HepG2 (cell line): ENCODE measurements around the gene HSCB. TPM values are rescaled to one million over a fixed set of nuclear protein-coding genes. Genes with fewer than 3 reads are reported as not detected.

Experiments used
- ARID4A ChIP-seq: sonication (generic); formaldehyde crosslinking; IDR thresholded peaks from 2 replicates; pipeline ENCODE4 v1.5.0; 2020; ENCODE audit warnings: mild to moderate bottlenecking, missing genetic modification reagents, borderline replicate concordance
- EED ChIP-seq: sonication (generic); formaldehyde crosslinking; IDR thresholded peaks from 2 replicates; pipeline ENCODE4 v1.5.0; 2020; ENCODE audit warnings: mild to moderate bottlenecking, missing genetic modification reagents
- FOXJ3 ChIP-seq: sonication (generic); formaldehyde crosslinking; IDR thresholded peaks from 2 replicates; pipeline ENCODE4 v1.4.0; 2020; ENCODE audit warnings: missing genetic modification reagents, mild to moderate bottlenecking, borderline replicate concordance
- GPN1 ChIP-seq: sonication (generic); formaldehyde crosslinking; IDR thresholded peaks from 2 replicates; pipeline ENCODE4 v1.5.1; 2020; ENCODE audit warnings: missing genetic modification reagents, borderline replicate concordance
- HES4 ChIP-seq: sonication (generic); formaldehyde crosslinking; IDR thresholded peaks from 2 replicates; pipeline ENCODE4 v1.9.0; 2021; ENCODE audit warnings: mild to moderate bottlenecking, missing genetic modification reagents, borderline replicate concordance
- HMG20B ChIP-seq: conservative IDR thresholded peaks from 2 replicates; pipeline ENCODE4 v1.6.1; 2016; ENCODE audit warnings: missing genetic modification reagents, missing compliant biosample characterization
- HMGXB4 ChIP-seq, 2 experiments: sonication (generic) in 1 of 2; formaldehyde crosslinking in 1 of 2; IDR thresholded peaks; 2 replicates each; pipeline versions ENCODE4 v1.4.0 to v1.6.1; 2018 to 2020; ENCODE audit warnings: missing genetic modification reagents in 2 of 2, borderline replicate concordance in 1 of 2, low read depth in 1 of 2, mild to moderate bottlenecking in 1 of 2, missing biosample characterization in 1 of 2
- IRX3 ChIP-seq: sonication (generic); formaldehyde crosslinking; IDR thresholded peaks from 2 replicates; pipeline ENCODE4 v1.8.1; 2023; ENCODE audit warnings: mild to moderate bottlenecking, low read depth, missing genetic modification reagents, borderline replicate concordance
- KLF6 ChIP-seq: IDR thresholded peaks from 2 replicates; pipeline ENCODE4 v1.8.0; 2016; ENCODE audit warnings: missing biosample characterization, missing genetic modification reagents
- PRPF4 ChIP-seq: fragments of 200-400 bp; formaldehyde crosslinking; IDR thresholded peaks from 2 replicates; pipeline ENCODE4 v1.6.1; 2016; ENCODE audit warnings: low read length, low read depth; ENCODE audit not compliant: poor library complexity, severe bottlenecking
- SSRP1 ChIP-seq: IDR thresholded peaks from 2 replicates; pipeline ENCODE4 v1.6.1; 2016; ENCODE audit warnings: control low read depth
- TEF ChIP-seq: sonication (generic); formaldehyde crosslinking; IDR thresholded peaks from 2 replicates; pipeline ENCODE4 v1.5.0; 2020; ENCODE audit warnings: missing genetic modification reagents
- THRA ChIP-seq: sonication (generic); formaldehyde crosslinking; IDR thresholded peaks from 2 replicates; pipeline ENCODE4 v1.4.0; 2020; ENCODE audit warnings: missing genetic modification reagents, borderline replicate concordance
- TMF1 ChIP-seq: sonication (generic); formaldehyde crosslinking; IDR thresholded peaks from 2 replicates; pipeline ENCODE4 v1.8.1; 2022; ENCODE audit warnings: low read depth, missing genetic modification reagents
- ZC3H4 ChIP-seq: sonication (generic); formaldehyde crosslinking; IDR thresholded peaks from 2 replicates; pipeline ENCODE4 v1.4.0; 2020; ENCODE audit warnings: missing genetic modification reagents, borderline replicate concordance
- ZNF256 ChIP-seq: sonication (generic); formaldehyde crosslinking; conservative IDR thresholded peaks from 2 replicates; pipeline ENCODE4 v1.4.0; 2020; ENCODE audit warnings: missing genetic modification reagents
- ZNF275 ChIP-seq: sonication (generic); formaldehyde crosslinking; IDR thresholded peaks from 2 replicates; pipeline ENCODE4 v1.8.0; 2022; ENCODE audit warnings: missing genetic modification reagents, mild to moderate bottlenecking, inconsistent platforms, borderline replicate concordance
- ZNF564 ChIP-seq: sonication (generic); formaldehyde crosslinking; IDR thresholded peaks from 2 replicates; pipeline ENCODE4 v1.8.1; 2023; ENCODE audit warnings: mild to moderate bottlenecking, missing genetic modification reagents
- polyA plus RNA-seq, 8 experiments: library from polyadenylated mRNA; depleted of rRNA in 3 of 8; stranded (reverse) in 7 of 8; unstranded in 1 of 8; fragments of >200 nt; fragmentation: Illumina TruSeq in 4 of 8; extraction: Trizol in 4 of 8; gene quantifications; 2 replicates each; pipeline versions ENCODE4 v1.2.1 to v1.2.3, GENCODE V29; 2011 to 2016; ENCODE audit warnings: low read depth in 4 of 8, missing spikeins in 1 of 8, mixed read lengths in 1 of 8; ENCODE audit not compliant: insufficient read depth in 1 of 8
- total RNA-seq, 5 experiments: library from RNA; depleted of rRNA; stranded (reverse); fragments of >200 nt; fragmentation: Illumina TruSeq; extraction: Trizol; gene quantifications; 2 replicates each; pipeline ENCODE4 v1.2.3, GENCODE V29; 2016; ENCODE audit warnings: low read depth in 1 of 5

Gene HSCB
- total and polyA plus RNA-seq, 2 of the 13 experiments (the other 11 are each of a cell fraction or from before 2014, with no cell fraction given): 15.4 to 20.9 TPM

GRCh38 chr22:28792491-28793383, 50.9 kb downstream of the HSCB start (continued):
- TF ChIP-seq HMGXB4 (CRISPR knock-in tag; IDR thresholded peaks at IDR 0.05; ENCODE audit: borderline replicate concordance in 1 of 2, low read depth in 1 of 2): no peak
- TF ChIP-seq TMF1 (CRISPR knock-in tag): no peak
- TF ChIP-seq ZNF564 (CRISPR knock-in tag): 0 out of 2 replicates have a peak, but pooled peaks have one; percentile 42
- TF ChIP-seq EED (CRISPR knock-in tag): no peak
- no peak for TF ChIP-seq IRX3
- TF ChIP-seq KLF6: no peak
- TF ChIP-seq PRPF4: no peak
- 0 out of 2 replicates have a peak, but pooled peaks have one; percentile 45 for TF ChIP-seq FOXJ3 (CRISPR knock-in tag)
- no peak for TF ChIP-seq GPN1 (CRISPR knock-in tag)
- TF ChIP-seq SSRP1 (CRISPR knock-in tag): peak; percentile 99
- TF ChIP-seq HES4 (CRISPR knock-in tag): no peak
- no peak for TF ChIP-seq ZNF275 (CRISPR knock-in tag)
- peak; percentile 77; the same call in 1 of the 2 replicates for TF ChIP-seq ZC3H4 (CRISPR knock-in tag)
- no peak for TF ChIP-seq TEF (CRISPR knock-in tag)
- TF ChIP-seq ZNF256 (CRISPR knock-in tag): no peak
- TF ChIP-seq ARID4A (CRISPR knock-in tag): peak; percentile 34; the same call in 1 of the 2 replicates
- 0 out of 2 replicates have a peak, but pooled peaks have one; percentile 15 for TF ChIP-seq HMG20B
- TF ChIP-seq THRA (CRISPR knock-in tag): peak; percentile 70; the same call in 1 of the 2 replicates
